Measurements from ENCODE around the gene MUSK.
"Not testable (repeated sequence)": the region's sequence is repeated elsewhere in the genome, so short reads cannot be mapped to it uniquely, and the experiment has no call there.

Gene MUSK

DNA sequence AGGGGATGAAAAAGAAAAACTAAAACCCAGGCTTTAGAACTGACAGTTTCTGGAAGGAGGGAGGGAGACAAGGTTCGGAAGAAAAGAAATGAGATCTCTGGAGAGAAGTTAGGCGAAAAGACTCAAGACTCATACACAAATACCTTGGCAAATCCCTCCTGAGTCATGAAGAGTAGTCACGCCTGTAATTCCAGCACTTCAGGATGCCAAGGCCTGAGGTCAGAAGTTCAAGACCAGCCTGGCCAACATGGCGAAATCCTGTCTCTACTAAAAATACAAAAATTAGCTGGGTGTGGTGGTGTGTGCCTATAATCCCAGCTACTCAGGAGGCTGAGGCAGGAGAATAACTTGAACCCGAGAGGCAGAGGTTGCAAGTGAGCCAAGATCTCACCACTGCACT, 27.3 kb downstream of the MUSK start:
- not testable (repeated sequence) for DNase-seq (ENCODE audit: low read depth)

DNA sequence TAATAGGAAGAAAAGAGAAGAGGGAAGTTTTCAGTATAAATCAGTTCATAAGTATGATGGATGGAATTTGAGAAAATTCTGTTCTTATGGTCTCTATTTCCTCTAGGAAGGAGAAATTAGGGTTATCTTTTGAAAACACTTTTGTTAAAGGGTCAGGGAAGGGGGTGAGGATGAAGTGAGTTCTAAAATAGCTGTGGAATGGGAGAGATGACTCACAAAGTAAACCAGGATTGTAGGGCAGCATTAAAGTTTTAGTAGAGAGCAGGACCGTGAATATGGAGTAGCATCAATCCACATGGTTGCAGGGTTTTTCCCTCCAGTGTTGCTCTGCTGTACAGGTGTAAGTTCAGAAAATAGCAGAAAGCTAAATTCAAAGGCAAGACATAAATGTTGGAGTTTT, 32.4 kb downstream of the MUSK start:
- DNase-seq (ENCODE audit: low read depth) = no peak

DNA sequence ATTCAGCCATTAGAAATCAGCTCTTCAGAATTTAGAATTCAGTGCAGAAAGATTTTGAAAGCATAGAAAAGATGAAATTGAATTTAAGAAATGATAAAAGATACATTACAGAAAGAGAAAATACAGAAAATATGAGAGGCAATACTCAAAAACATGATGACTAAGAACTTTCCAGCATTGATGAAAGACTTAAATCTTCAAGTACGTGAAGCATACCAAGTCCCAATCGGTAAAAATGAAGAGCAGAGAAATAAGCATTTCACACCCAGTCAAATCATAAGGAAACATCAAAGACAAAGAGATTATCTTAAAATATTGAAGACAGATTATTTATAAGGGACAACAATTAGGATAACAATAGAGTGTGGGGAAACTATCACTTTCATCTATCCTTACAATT, 35.1 kb downstream of the MUSK start:
- DNase-seq (ENCODE audit: low read depth) = no peak

DNA sequence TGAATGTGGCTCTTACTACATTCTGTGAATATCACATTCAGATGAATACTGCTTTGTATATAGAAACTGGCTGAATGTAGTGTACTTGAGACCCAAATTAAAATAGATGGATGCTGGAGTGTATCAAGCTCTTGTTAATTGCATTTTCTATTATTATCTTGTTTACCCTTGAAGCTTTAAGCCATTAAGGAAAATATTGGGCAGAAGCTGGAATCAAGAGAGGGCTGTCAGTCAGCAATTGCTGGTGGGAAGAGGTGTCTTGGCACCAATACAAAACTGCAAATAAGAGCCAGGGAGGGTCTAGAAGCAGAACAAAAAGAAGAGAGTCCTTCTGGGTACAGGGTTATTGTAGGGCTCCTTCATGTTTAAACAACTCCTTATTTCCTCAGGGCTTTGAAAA, 38.8 kb downstream of the MUSK start:
- no peak for DNase-seq (ENCODE audit: low read depth)

DNA sequence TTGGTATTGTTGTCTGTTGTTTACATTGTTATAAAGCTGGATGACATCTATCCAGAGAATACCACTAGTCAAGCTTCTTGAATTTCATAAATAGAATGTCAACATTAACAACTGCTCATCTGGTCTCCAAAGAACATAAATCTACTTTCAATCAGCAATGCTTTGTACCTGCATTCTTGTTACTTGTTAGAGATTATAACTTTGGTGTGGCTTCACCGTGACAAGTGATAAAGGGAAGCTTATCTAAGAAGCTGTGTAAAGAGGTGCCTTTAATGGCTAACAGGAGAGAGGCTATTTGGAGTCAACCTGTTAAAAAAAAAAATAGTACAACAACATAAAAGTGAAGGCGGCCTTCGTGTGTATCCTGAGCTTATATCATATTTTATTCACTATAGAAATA, 41.8 kb downstream of the MUSK start:
- DNase-seq (ENCODE audit: low read depth) = no peak

DNA sequence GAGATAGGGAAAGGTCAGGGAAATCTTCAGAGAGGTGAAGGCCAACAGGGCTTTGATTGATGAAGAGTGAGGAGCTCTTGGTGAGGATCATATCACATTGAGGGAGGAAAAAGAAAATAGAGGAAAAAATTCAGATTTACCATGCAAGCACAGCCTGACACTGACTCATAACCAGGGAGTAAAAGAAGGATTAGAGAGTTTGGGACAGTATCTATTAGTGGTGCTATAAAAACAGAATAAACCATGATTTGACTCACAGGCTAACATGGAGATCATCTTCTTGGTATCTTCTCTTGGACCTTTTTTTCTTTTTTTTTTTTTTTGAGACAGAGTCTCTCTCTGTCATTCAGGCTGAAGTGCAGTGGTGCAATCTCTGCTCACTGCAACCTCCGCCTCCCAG, 44.4 kb downstream of the MUSK start:
- no peak for DNase-seq (ENCODE audit: low read depth)

DNA sequence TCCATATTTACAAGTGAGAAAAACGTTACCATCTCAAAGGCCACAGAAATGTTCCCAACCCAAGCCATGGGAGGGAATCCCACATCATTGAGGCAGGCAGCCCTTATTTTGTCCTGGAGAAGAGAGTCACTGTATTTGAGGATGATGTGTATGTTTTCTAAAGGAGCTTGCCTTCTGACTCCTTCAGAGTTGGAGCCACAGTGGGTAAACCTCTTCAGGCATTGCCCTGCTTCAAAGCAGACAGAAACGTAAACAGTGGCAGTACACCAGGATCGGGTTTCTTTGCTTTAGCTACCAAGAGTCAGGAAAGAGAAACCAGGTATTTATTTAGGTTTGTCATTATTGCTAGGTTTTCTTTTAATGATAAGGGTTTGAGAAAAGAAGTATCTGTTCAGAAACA, 45.7 kb downstream of the MUSK start:
- no peak for DNase-seq (ENCODE audit: low read depth)

DNA sequence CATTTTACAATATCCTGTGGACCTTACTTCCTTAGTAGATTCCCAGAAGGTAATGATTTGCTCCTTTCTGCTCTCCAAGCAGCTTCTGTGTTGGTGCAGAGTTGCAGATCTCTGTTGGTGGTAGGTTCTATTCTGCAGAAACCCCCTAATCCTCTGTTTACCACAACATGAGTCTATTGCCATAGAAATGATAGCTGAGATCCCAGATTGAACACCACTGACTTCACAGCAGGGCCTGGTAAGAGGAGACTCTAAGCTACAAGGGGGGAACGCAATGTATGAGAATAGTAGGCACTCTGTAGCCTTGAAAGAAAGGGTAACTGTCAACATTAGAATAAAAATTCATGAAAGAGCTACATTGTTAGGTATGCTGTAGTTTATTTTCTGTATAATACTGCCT, 59.5 kb downstream of the MUSK start:
- DNase-seq (ENCODE audit: low read depth) = no peak

DNA sequence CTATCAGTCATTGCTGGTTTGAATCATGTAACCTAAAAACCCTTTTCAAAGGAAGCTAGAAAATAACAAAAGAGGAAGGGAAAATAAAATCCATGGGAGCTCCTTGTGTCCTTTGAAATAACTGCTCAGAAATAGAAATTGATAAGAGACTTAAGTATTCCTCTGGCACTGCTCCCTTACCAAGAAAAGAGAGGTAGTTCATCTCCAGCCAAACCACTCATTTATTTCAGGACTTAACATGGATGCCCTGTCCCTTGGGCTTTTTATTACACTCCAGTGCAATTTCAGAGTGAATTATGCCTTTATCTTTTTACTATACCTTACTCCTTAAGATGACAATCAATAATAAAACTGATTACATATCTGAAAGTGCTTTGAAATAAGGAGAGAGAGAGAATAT, 61.0 kb downstream of the MUSK start:
- DNase-seq (ENCODE audit: low read depth) = no peak

DNA sequence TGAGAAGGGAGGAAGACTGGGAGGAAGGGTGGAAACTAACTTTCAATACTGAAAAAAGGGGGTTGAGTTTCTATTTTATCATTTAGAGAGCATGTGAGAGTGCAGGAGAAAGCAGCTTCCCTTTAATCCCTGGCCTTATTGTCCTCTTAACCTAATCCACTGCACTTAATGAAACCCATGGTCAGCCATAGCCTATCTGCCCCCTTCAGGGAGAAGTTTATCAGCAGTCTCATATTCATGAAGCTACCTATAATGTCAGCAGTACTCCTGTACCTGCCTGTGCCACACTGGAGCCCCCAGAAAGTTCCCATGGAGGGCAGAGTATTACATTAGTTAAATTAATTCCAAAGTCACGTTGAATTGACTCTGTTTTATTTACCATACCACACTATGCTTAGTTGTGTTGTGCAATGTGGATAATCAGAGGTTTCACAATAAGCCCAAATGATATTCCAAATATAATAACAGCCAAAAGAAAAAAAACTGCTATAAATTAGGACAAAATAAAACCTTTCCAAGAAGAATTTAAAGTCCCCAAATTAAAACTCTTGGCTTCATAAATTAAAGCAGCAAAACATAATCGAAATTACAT, 62.9 kb downstream of the MUSK start:
- no peak for DNase-seq (ENCODE audit: low read depth)

DNA sequence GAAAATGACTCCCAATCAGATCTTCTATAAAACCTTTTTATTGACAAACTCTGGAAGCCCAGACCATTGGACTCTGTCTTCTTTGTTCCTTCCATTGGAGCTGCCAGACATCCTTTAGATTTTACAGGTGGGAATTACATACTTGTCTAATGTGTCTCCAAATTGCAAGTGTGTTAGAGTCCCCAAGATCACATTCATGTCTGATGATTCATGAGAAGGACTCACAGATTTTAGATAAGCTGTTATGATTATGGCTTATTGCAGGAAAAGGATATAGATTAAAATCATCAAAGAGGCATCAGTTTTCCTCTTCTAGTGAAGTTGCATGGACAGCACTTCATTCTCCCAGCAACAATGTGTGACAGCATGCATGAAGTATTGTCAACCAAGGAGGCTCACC, 70.4 kb downstream of the MUSK start:
- DNase-seq (ENCODE audit: low read depth) = no peak

DNA sequence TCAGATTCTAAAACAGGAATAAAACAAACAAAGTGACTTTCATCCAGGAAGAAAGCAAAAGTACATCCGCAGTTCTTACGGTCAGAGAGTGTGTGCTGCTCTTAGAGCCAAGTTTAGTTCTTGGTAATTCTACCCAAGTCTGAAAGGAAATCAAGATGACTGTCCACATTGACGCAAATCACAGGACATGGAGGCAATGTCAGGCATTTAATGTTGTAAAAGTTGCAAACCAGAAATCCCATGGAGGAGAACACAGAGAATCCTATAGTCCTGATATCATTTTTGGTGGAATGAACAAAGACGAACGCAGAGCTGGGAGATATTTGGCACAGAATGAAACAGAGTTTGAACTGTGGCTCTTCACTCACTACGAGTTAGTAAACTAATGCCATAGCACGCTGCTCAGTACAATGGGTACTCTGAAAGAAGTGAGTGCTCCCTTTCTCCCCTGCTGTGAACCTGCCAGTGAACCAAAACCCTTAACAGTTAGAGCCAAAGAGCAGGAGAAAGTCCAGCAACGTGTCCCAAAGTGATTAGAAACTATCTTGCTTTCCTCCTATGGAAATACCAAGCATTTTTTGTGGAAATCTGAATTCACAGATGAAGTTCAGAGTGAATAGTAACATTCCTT, 74.3 kb downstream of the MUSK start:
- no peak for DNase-seq (ENCODE audit: low read depth)

DNA sequence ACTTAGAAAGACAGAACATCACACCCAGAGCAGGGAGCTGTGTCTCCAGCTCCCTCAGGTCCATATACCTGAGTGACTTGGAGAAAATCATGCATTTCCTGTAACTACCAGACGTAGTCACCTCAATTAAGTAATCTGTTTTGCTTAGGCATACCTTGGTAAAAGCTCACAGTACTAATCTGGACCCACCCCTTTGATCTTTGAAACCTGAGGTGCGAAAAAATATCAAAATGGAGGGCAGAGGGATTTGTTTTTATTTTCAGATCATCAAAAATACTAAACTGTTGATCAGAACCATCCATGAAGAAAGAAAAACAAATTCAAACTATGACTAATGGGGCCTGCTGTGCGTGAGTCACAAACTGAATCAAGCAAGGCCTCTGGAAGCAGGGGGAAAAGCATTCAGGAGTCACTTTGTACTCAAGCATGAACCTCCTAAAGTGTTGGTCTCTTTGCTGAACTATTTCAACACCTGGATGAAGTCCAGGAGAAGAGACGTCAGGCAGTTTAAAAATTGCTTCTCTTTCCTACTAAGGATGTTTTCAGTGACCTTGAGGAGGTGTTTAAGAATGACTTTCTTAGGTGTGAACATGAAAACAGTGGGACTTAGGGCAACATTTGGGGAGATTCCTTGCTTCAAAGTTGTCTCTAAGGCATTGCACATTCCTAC, 76.3 kb downstream of the MUSK start:
- no peak for DNase-seq (ENCODE audit: low read depth)

DNA sequence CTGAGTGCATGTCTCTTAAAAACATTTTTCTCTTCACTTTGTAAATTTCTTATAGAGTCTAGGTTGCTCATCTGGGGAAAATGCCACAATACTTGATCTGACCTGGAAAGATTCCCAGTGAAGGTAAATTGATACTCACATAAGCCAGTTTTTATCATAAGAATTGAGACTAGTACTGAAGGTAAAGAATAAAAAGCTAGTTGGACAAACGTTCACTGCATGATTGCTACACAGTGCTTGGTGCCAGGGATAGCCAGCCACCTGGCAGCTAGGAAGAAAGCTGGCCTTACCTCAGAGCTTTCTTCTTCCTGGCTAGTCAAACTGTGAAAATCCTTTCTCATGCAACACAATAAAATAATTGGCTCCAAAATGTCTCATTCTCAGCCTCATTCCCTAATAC, 77.1 kb downstream of the MUSK start:
- no peak for DNase-seq (ENCODE audit: low read depth)

DNA sequence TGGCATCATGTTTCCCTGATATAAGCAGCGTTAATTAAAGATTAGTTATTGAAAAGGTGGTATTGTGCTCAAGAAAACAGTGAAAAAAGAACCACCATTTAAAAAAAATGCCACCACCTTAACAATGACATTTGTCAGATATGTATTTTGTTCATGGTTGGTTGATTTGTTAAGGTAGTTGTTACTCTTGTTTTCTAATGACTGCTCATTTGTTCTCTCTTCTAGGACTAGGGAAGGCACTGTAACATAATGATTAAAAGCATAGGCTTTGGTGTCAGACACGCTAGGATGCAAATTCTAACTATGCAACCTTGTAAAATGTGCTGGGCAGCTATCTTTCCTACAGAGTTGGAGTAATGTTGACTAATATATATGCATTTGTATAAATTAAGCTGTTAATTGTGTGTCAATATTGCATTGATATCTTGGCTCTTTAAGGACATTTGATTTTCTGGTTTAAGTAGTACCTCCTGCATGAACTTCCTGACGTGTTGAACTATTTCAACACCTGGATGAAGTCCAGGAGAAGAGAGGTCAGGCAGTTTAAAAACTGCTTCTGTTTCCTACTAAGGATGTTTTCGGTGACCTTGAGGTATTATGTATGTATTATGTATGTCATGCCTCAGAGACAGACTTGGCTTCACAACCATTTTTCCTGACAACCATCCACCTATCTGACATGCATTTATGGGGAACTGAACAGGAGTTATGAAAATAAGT, 77.8 kb downstream of the MUSK start:
- DNase-seq (ENCODE audit: low read depth) = no peak

DNA sequence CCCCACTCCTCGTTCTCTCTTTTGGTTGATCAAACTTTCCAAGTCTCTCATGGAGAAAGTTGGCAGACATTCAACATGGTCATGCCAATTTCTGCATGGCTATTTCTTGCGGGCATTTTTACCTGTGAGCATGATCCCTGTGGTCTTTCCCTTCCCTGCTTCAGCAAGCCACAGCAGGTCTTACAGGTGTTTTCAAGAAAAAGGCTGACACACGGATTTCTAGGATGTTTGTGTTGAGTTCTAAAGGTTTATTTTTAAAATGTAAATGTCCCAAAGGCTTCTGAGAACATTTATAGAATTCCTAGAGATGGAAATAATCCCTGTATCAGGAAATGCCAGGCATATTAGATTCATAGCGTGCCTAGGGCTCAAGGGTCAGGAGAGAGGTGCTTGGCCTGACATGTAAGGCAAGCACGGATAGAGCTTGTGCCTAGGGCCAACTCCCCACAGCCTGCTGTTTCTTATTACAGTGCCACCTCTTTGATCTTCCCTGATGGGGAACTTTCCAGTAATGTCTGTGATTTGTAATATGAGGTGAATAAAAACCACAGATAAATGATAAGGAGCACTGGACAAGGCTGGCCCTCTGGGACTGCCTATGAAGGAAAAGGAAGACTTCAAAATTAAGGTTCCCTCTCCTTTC, 79.8 kb downstream of the MUSK start:
- DNase-seq (ENCODE audit: low read depth) = no peak

DNA sequence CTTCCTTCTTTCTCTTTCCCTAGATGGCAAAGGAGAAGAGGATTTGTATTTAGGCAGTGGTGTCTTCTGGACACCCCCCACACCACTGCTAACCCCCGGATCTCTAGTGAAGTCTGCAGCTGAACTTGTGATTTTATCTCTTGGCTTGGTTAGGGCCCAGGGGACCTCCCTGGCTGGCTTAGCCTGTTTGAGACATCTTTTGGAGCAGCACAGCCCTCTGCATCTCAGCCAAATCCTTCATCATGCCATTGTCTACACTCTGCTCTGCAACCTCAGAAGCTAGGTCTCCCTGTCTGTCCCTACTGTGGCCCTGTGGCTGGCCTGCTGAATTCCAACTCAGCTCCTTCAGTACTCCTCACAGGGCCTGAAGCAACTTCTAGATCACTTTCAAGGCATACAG, 81.7 kb downstream of the MUSK start:
- DNase-seq (ENCODE audit: low read depth) = no peak

DNA sequence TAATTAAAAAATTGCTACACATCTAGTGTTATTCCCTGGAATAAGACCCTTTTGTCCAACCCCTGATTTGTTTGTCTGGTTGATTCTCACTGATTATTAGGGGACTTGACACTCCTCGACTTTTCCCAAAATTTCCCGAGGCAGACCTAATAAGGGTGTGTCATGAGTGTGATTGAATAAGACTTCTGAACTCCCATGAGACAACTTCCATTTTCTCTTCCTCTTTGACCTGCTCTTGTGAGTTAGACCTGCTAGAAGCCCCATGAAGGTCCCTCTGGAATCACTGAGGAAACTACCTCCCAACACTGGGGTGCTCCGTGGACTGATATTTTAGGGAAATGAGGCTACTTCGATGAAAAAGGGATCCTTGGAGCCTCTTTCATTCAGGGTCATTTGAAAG, 83.4 kb downstream of the MUSK start:
- DNase-seq (ENCODE audit: low read depth) = no peak

DNA sequence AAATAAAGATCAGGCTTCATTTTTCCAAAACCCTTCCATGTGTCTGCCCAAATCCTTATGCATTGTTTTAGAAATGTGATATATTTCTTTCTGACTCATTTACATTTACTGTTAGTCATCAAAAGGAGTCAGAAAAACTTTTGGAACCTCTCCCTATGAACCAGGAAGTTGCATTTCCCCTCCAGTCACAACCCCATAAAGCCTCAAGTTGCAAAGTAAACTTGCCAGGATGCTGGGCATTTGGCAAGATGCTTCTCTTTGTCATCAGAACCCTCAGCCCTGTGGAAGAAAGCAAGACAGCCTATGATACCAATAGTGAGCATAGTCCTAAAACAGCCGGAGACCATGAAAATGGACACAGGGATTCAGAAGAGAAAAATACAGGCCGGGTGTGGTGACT, 84.2 kb downstream of the MUSK start:
- no peak for DNase-seq (ENCODE audit: low read depth)

DNA sequence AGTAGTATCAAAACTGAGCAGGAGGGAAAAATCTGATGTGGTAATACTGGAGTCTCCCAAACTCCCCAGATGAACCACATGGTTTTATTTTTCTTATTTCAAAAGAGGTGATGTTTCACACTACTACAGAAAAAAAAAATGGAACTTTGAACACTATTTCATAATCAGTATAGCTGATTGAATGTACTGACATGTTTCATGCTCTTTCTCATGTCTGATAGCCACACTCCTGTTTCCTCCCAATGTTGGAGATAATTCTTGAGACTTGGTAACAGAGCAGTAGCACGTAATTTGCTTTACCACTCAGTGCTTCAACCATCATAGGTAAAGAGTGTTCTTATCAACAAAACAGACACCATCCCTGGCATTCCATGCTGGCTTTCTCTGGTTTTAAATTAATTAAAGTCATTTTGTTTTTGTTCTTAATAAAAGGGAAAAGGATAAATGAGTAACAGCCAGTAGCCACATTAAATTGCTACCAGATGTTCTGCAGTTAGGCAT, 85.2 kb downstream of the MUSK start:
- no peak for DNase-seq (ENCODE audit: low read depth)

DNA sequence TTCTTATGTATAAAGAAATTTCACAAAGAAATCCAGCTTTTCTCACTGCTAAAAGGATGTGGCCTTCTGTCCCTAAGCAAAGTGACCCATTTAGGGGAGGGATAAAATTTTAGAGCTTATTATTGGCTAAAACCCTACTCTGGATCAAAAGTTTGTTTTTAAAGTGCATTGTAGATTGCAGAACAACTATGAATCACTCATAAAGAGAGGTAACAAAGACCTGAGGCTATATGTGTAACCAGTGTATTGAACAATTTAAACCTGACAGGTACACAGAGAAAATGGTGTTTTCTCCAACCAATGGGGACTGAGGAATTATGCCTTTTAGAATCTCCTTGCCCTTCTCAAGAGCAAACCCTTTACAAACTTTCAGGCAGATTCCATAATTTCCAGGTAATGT, 86.6 kb downstream of the MUSK start:
- no peak for DNase-seq (ENCODE audit: low read depth)

DNA sequence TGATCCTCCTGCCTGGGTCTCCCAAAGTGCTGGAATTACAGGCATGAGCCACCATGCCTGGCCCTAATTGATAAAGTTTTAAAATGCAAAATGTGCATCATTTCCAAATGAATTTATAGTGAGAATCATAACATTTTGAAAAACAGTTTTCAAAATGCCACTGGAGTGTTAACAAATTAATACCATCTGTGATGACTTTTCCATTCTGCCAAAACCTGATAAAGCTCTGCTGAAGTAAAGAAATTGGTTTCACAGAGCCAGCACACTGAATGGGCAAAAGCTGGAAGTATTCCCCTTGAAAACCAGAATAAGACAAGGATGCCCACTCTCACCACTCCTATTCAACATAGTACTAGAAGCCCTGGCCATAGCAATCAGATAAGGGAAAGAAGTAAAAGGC, 89.6 kb downstream of the MUSK start:
- DNase-seq (ENCODE audit: low read depth) = no peak

DNA sequence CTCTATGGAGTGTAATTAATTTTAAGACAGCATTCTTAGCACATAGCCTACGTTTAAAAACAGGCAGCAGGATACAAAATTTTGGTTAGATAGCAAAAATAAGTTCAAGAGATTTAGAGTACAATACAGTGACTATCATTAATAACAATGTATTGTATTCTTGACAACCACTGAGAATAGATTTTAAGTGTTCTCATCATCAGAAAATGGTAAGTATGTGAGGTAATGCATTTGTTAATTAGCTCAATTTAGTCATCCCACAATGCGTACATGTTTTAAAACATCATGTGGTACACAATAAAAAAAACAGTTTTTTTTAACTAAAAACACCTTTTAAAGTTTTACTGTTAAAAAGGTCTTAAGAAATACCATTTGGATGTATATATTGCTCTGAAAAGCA, 94.2 kb downstream of the MUSK start:
- no peak for DNase-seq (ENCODE audit: low read depth)

Data from stimulated activated CD8-positive, alpha-beta memory T cell treated with anti-CD3 and anti-CD28 coated beads, Interleukin-12 subunit alpha, Interleukin-12 subunit beta, amount 100 ng/mL, for 1 hour (primary cell).